Mesothelial cell of epicardium (in vitro differentiated cells): ENCODE results near the gene ANKRD17. TPM values are rescaled to one million over a fixed set of nuclear protein-coding genes. Genes with fewer than 3 reads are reported as not detected.
A peak's percentile ranks its signal among the peaks of the same experiment; 100 is the strongest.

ENCODE experiments used
- DNase-seq, 2 experiments: peaks; one replicate each; pipeline ENCODE4 v3.0.0; 2021; ENCODE audit warnings: low spot score in 2 of 2; ENCODE audit not compliant: unreplicated experiment in 2 of 2
- H3K27ac Mint-ChIP-seq: 2 replicates; pipeline ENCODE4 v1.8.0; 2021; ENCODE audit warnings: mixed read lengths
- H3K27me3 Mint-ChIP-seq: 2 replicates; pipeline ENCODE4 v1.8.0; 2021; ENCODE audit warnings: low read depth, mixed read lengths
- H3K36me3 Mint-ChIP-seq: 2 replicates; pipeline ENCODE4 v1.8.0; 2021; ENCODE audit warnings: mixed read lengths
- H3K4me1 Mint-ChIP-seq: 2 replicates; pipeline ENCODE4 v1.8.0; 2021; ENCODE audit warnings: mixed read lengths
- H3K4me3 Mint-ChIP-seq: 2 replicates; pipeline ENCODE4 v1.8.0; 2021; ENCODE audit warnings: mild to moderate bottlenecking, moderate library complexity, mixed read lengths
- H3K9me3 Mint-ChIP-seq: 2 replicates; pipeline ENCODE4 v1.8.0; 2021; ENCODE audit warnings: mixed read lengths
- total RNA-seq: library from RNA; stranded (reverse); gene quantifications from 3 replicates; pipeline ENCODE4 v1.2.1, GENCODE V29; 2021
- TF ChIP-seq, protein P1 (sequence below): fragments of 200-600 bp; sonication (generic); IDR thresholded peaks from one replicate; pipeline ENCODE4 v1.5.0; 2021; ENCODE audit warnings: antibody characterized with exemption; ENCODE audit not compliant: unreplicated experiment

Gene ANKRD17
- total RNA-seq, 1 donor from 2014 or later = 92.5 TPM

DNA sequence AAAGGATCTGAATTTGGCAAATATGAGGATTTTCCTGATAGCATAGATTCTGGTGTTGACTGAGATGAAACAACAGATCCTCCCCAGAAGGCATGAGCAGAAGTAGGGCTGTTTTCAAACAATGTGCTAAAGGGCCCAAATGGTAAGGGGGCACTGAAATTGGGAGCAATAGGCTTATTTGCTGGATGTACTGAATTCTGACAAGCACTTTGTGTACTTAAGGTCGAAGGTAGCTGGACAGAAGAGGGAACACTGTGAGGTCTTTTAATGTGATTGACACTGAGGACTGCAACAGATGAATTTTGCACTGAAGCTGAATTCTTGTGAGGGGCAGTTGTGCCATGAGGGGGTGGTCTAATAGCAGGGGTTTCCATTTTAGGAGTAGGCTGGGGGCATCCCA is 167.9 kb downstream of the ANKRD17 start:
- Mint-ChIP-seq H3K36me3 (peaks cover 23% of the 10 kb centered on the region), H3K9me3 (no peaks in the 10 kb centered on the region), H3K27ac (no peak overlapping the region), H3K4me3 (no peak overlapping the region), H3K27me3 (no peaks in the 10 kb centered on the region), H3K4me1 (no peaks in the 10 kb centered on the region)
- no peak for DNase-seq
- TF ChIP-seq, protein P1, sequence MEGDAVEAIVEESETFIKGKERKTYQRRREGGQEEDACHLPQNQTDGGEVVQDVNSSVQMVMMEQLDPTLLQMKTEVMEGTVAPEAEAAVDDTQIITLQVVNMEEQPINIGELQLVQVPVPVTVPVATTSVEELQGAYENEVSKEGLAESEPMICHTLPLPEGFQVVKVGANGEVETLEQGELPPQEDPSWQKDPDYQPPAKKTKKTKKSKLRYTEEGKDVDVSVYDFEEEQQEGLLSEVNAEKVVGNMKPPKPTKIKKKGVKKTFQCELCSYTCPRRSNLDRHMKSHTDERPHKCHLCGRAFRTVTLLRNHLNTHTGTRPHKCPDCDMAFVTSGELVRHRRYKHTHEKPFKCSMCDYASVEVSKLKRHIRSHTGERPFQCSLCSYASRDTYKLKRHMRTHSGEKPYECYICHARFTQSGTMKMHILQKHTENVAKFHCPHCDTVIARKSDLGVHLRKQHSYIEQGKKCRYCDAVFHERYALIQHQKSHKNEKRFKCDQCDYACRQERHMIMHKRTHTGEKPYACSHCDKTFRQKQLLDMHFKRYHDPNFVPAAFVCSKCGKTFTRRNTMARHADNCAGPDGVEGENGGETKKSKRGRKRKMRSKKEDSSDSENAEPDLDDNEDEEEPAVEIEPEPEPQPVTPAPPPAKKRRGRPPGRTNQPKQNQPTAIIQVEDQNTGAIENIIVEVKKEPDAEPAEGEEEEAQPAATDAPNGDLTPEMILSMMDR = no peak

- H3K27ac Mint-ChIP-seq = peak overlapping the region; percentile 31
- TF ChIP-seq, protein P1 = no peak
- no peaks in the 10 kb centered on the region for H3K9me3 Mint-ChIP-seq
Observed at GRCh38 chr4:73087871-73088270, 170.7 kb downstream of the ANKRD17 start.

GRCh38 chr4:73086095-73086868 is 172.3 kb downstream of the ANKRD17 start:
- TF ChIP-seq, protein P1 = no peak
- Mint-ChIP-seq H3K4me3 (no peak overlapping the region), H3K4me1 (no peaks in the 10 kb centered on the region), H3K27me3 (no peaks in the 10 kb centered on the region), H3K27ac (no peak overlapping the region), H3K9me3 (no peaks in the 10 kb centered on the region), H3K36me3 (peaks cover 32% of the 10 kb centered on the region)
- DNase-seq = no peak

More at GRCh38 chr4:73087871-73088270, 170.7 kb downstream of the ANKRD17 start:
- Mint-ChIP-seq H3K27me3 (no peaks in the 10 kb centered on the region), H3K4me3 (no peak overlapping the region), H3K36me3 (peaks cover 34% of the 10 kb centered on the region), H3K4me1 (no peaks in the 10 kb centered on the region)
- DNase-seq = no peak

- Mint-ChIP-seq H3K9me3 (no peaks in the 10 kb centered on the region), H3K36me3 (peaks cover 41% of the 10 kb centered on the region), H3K4me3 (no peak overlapping the region), H3K4me1 (no peaks in the 10 kb centered on the region), H3K27ac (peak overlapping the region; percentile 44), H3K27me3 (no peaks in the 10 kb centered on the region)
- TF ChIP-seq, protein P1 = no peak
- no peak for DNase-seq
Observed at GRCh38 chr4:73080789-73081188, 177.8 kb downstream of the ANKRD17 start.

DNA sequence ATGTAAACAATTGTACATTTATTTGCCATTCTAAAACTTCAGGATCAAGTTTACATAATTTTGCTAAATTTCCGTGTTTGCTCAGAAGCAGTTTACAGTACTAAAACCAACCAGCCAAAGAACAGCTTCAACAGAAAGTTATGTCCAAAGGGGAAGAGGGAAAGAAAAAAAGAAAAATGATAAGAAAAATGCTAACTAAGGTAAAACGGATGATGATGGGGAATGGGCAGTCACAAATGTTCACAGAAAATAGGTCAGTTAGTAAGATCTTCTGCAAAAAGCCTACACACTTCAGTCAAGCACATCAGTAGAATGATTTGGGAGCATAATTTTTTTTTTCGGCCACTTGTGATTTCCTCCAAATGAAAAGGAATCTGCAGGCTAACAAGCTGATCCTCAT is 182.8 kb downstream of the ANKRD17 start:
- Mint-ChIP-seq H3K4me1 (no peaks in the 10 kb centered on the region), H3K36me3 (peaks cover 28% of the 10 kb centered on the region), H3K27ac (no peak overlapping the region), H3K9me3 (no peaks in the 10 kb centered on the region), H3K4me3 (no peak overlapping the region), H3K27me3 (no peaks in the 10 kb centered on the region)
- TF ChIP-seq, protein P1 = no peak
- no peak for DNase-seq
